RKO (cell line): ENCODE data around the gene DENND10.
A peak's percentile ranks its signal among the peaks of the same experiment; 100 is the strongest.
"Not testable (repeated sequence)": the region's sequence is repeated elsewhere in the genome, so short reads cannot be mapped to it uniquely, and the experiment has no call there.

Experiments used
- DNase-seq: peaks from one replicate; pipeline ENCODE4 v3.0.0-alpha.2; 2016; ENCODE audit warnings: low spot score

DENND10 gene

DNA sequence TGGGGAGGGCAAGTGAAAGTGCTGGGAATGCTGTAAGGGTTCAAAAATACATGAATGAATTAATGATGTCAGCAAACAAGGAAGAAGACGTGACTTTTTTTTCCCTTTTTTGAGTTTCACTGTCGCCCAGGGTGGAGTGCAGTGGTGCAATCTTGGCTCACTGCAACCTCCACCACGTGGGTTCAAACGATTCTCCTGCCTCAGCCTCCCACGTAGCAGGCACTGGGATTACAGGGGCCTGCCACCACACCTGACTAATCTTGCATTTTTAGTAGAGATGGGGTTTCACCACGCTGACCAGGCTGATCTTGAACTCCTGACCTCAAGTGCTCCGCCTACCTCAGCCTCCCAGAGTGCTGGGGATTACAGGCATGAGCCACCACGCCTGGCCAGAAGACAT lies 30.0 kb downstream of the DENND10 start:
- DNase-seq: no peak

DNA sequence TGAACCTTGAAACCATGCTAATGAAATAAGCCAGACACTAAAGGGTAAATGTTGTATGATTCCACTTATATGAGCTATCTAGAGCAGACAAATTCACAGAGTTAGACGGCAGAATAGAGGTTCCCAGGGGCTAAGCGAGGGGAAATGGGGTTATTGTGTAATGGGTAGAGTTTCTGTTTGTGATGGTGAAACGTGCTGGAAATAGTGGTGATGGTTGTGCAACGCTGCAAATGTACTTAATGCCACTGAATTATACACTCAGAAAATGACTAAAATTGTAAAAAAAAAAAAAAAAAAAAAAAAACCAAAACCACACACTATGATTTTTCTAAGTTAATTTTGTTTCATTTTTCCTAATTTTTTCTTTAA lies 31.6 kb downstream of the DENND10 start:
- no peak for DNase-seq

DNA sequence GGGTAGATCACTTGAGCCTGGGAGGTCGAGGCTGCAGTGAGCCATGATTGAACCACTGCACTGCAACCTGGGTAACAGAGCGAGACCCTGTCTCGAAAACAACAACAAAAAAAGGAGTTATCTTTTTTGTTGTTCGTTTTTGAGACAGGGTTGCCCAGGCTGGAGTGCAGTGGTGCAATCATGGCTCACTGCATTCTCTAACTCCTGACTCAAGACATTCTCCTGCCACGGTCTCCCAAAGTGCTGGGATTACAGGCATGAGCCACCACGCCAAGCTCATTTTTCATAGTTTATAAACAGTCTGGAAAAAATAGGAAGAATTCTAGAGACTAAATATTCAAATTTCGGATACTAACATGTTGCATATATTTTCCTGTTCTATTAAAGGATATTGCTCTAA lies 32.2 kb downstream of the DENND10 start:
- DNase-seq: no peak

DNA sequence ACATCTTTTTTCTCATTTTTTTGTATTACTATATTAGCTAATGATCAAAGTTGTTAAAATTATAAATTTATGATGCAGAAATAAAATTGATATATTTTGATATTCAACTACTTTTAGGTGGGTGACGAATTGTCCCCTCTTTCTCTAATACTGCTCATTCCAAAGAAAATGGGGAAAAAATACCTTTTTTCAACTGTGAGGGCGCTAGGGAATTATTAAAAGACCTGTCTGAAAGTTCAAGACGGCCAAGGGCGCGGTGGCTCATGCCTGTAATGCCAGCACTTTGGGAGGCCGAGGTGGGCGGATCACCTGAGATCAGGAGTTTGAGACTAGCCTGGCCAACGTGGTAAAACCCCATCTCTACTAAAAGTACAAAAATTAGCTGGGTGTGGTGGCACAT lies 34.0 kb downstream of the DENND10 start:
- not testable (repeated sequence) for DNase-seq

DNA sequence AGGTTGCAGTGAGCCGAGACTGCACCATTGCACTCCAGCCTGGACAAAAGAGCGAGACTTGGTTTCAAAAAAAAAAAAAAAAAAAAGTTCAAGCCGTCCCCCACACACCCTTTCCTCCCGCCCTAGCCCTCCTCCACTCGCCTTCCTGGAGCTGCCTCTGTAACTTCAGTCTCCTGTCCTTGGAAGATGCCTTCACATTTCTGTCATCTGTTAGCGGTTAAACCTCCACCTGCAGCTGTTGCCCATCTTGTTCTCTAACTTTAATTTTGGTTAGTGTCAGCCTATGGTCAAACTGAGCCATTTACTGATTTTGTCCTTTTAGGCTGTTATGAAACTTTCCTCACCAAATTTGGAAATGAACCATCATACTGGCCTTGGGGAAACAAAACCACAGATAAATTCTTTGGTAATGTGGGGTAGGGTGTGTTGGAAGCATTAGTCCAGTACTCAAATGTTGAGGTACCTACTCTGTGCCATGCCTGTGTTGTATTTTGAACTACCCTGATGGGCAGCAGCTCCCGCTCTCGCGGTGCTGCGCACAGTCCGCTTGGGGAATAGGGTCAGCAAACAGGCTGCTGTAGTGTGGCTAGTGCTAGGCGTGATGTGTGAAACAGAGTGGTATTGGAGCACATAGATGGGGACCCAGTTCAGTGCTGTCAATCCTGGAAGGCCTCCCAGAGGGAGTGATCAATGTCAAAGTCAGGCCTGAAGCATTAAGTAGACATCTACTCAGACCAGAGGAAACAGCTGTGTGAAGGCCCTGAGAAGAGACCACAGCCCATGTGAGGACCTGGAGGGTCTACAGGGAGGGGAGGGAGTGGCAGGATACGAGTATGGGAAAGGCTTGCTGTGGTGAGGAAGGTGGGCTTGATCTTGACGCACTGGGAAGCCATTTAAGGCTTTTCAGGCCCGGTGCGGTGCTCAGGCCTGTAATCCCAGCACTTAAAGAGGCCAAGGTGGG lies 34.7 kb downstream of the DENND10 start:
- DNase-seq: no peak

DNA sequence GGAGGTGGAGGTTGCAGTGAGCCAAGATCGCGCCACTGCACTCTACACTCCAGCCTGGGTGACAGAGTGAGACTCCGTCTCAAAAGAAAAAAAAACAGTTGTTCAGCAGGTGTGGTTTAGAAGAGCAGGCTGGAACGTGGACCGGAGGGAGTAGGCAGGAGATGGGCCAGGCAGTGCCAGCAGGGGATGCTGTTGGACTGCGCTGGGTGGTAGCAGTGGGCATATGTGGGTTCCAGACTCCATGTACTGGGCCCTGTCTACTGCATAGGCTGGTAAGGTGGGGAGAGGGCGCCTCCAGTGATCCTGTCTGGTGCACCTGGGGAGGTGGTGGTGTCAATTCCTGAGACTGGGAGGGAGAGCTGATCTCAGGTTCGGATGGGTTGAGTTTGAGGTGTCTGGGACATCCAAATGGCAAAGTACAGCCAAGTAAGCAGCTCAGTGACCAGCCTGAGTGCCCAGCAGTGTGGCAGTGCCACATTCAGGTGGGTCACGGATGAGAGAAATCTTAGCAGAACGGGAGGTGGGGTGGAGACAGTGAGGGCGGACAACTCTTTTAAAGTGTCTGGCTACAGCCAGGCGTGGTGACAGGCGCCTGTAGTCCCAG lies 35.7 kb downstream of the DENND10 start:
- no peak for DNase-seq

DNA sequence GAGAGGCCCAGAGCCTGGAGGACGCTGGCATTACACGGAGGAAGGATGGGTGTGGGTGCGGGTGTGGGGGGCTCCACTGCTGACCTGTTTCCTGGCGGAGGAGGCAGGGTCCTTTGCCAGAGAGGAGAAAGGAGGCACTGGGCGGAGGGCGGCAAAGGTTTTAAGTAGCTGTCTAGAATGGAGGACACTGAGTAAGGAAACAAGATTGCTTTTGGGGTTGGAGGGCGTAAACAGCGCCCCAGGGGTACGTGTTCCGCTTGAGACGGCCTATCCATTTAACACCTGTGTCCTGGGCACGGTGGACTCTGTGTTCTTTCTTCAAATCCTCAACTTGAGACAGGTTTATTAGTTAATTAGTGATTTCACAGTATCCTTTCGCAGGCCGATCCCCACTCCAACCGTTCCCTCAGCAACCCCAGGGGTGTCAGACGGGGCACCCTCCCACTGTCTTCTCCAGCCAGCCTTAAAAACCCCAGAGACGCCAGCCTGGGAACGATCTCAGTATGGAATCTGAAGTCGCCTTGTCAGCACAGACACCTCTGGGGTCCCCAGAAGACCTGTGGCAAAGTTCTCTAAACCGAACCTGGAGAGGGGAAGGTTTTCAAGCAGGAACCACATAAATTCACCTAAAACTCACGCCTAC lies 36.8 kb downstream of the DENND10 start:
- DNase-seq: no peak

DNA sequence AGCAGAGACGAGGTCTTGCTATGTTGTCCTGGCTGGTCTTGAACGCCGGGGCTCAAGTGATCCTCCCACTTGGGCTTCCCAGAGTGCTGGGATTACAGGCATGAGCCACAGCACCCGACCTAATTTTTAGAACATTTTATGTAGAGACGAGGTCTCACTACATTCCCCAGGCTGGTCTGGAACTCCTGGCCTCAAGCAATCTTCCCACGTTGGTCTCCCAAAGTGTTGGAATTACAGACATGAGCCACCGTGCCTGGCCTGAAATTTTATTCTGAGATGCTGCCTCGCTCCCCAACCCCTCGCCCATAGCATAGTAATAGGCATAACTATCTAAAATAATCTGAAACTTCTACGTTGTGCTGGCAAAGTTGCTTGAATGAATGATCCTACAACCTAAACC lies 39.7 kb downstream of the DENND10 start:
- DNase-seq: no peak

DNA sequence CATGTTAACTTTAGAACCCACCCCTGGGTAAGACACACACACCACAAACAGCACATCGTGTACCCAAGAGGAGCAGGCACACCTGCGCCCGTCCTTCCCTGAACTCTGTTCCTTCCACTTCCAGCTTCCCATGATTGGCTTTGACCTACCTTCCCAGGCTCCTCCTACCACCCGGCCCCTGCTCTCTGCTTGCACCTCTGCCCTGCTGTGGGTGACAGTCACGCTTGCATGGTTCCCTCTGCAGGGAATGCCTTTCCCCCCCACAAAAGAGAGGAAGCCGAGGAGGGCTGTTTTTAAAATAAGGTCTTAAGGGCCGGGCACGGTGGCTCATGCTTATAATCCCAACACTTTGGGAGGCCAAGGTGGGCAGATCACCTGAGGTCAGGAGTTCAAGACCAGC lies 45.2 kb downstream of the DENND10 start:
- DNase-seq: no peak

DNA sequence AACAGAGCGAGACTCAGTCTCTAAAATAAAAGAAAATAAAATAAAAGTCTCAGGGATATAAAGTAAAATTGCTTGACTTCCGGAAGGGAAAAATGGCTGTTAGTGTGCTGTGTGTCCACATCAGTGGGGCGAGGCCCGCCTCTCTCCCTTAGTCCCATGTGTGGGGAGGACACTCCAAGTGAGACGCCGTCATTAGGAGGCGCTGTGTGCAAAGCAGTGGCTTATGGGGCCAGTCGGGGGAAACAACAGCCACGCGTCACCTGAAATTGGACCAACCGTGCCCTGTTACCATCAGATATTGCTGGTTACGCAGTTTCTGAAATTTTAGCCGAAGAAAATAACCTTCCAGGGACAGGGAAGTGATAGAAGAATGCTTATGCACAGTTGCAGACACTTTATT lies 45.8 kb downstream of the DENND10 start:
- no peak for DNase-seq

DNA sequence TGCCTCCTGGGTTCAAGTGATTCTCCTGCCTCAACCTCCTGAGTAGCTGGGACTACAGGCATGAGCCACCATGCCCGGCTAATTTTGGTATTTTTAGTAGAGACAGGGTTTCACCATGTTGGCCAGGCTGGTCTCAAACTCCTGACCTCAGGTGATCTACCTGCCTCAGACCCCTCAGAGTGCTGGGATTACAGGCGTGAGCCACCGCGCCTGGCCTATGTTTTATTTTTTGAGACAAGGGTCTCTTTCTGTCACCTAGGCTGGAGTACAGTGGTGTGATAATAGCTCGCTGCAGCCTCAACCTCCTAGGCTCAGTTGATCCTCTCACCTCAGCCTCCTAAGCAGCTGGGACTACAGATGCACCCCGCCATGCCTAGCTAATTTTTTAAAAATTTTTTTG lies 47.7 kb downstream of the DENND10 start:
- DNase-seq: not testable (repeated sequence)

DNA sequence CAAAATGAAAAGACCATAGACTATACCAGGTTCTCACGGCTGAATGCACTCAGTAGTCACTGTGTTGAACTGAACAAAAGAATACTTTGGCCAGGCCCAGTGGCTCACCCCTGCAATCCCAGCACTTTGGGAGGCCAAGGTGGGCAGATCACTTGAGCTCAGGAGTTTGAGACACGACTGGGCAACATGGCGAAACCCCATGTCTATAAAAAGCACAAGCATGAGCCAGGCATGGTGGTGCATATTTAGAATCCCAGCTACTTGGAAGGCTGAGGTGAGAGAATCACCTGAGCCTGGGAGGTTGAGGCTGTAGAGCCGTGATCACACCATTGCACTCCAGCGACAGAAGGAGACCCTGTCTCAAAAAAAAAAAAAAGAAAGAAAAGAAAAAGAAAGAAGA lies 49.1 kb downstream of the DENND10 start:
- no peak for DNase-seq

DNA sequence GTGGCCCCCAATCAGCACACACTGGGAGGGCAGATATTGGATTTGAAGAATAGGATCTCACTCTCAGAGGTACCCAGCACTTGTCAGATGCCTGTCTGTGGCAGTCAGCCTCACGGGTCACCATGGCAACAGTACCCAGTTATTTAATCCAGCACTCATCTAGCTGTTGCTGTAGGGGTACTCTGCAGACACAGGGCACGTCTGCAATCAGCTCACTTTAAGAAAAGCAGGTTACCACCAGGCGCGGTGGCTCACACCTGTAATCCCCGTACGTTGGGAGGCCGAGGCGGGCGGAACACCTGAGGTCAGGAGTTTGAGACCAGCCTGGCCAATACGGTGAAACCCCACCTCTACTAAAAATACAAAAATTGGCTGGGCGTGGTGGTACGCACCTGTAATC lies 49.7 kb downstream of the DENND10 start:
- no peak for DNase-seq

DNA sequence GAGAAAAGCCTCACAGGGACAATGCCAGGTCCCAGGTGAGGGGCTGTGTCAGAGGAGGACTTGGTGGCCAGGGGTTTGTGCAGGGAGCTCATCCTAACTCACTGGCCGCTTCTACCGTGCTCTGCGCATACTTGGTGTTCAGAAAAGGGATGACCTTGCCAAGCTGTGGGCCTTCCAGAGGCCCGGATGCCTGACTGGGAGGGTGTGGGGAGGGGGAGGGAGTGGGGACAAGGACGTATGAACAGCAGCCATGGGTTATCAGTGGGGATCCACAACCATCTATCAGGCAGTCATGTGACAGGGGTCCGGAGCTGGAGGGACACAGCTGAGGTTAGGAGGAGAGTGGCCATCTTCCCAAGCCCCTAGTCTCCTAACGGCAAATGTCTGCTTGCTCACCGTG lies 55.4 kb downstream of the DENND10 start:
- no peak for DNase-seq

DNA sequence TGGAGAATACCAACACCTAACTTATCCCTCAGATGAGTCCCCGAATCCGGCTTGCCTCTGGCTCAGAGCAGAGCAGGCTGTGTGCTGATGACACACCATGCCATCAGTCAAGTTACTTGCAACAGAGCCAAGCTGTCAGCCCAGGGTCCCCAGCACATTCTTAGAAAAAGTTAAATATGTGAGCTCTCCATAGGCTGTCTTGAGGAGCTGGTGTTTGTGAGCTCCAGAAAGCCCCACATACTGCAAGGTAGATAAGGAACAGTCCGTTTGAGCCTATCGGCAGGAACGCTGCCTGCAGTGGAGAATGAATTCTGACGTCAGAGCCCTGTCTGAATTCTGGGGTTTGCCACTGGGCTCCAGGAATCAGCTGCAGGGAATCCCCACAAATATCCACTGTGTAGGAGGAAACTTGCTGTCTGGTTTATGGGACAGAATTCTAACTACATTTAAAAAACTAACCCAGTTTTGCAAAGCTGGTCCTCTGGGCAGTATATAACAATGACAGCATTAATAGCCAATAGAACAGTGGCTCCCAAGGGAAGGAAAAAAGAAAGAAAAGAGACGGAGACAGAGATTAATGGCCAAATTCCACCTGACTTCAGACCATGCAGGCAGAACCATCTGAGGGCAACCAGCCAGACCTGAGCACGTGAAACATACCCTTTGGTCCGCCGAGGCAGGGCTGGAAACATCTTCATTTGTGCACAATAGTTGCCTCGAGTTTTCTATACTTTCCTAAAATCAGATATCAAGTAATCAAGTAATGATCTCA lies 58.0 kb downstream of the DENND10 start:
- DNase-seq: peak; percentile 84

DNA sequence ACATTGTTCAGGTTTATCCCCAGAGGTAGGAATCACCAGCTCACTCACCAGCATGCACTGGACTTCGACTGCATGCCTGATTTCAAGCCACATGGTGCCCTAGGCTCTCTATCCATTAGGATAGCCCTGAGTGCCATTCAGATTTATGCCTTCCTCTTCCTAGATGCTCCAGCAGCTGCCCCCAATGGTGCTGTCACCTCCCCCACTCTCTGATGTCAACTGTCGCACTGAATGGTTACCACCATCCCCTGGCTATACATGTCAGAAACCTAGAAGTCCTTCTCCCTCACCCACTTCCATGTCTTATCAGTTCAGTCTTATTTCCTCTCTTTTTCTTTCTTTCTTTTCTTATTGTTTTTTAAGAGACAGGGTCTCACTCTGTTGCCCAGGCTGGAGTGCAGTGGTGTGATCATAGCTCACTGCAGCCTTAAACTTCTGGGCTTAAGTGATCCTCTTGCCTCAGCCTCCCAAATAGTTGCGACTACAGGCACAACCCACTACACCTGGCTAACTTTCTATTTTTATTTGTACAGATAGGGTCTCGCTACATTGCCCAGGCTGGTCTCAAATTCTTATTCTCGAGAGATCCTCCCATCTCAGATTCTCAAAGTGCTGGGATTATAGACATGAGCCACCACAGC lies 58.7 kb downstream of the DENND10 start:
- DNase-seq: no peak

DNA sequence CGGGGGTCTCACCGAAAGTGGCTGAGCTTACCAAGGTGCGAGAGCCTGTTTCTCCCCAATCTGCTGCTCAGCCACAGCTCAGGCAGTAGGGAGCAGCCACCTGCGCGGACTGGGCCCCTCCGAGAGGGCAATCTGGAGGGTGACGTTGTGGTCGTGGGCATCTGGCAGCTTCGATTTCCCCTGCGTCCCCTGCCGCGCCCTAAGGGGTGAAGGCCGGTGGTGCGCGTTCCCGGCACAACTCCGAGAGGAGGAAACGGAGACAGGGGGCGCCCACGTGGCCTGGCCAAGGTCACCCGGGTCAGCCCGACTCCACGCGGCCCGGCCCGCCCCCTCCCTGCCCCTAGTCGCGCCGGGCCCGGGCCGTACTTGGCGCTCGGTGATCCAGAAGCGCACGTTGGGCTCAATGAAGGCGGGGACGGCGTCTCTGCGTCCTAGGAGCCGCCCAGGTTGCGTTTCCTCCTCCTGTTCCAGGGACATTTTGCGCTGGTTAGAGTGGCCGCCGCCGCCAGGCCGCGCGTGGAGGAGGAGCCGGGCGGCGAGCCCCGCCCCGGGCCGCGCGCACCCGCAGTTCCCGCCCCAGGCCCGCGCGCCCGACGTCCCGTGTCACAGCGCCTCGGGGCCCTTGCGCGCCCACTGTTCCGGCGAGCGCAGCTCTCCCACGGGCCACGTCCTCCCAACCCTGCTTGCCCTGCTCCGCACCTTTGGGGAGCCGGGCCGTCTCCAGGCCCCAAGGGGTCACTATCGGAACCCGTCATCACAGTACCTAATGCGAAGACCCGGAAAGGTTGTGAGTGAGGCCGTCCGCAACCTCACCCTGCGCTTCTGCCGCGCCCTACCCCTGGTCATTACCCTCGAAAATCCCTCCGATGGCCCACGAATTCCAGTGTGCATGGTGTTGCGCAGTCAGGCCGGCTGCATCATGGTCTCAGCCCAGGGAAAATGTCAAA lies 61.5 kb downstream of the DENND10 start, which contains the start of gene SFXN4:
TSS of gene SFXN4 (minus strand) at position 544 of the 947 bp plus-strand sequence. CDS start at position 477, 67 bp downstream.
- DNase-seq: peak; percentile 80

DNA sequence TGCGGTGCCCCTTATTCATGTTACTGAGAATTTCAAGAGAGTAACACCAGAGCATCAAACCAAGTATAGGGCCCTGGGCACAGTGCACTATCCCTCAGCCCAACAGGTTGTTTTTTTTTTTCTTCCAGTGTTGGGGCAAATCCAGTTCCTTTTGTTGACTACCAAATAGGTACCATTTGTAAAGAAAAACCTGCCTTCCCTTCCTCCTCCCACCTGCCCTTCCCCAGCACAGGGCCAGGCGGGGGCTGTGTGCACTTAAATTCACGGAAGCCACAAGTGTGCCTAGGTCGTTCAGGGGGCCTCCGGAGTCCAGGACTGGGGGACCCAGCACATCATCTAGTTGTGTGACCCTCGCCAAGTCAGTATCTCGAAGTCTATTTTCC lies 62.2 kb downstream of the DENND10 start:
- no peak for DNase-seq

DNA sequence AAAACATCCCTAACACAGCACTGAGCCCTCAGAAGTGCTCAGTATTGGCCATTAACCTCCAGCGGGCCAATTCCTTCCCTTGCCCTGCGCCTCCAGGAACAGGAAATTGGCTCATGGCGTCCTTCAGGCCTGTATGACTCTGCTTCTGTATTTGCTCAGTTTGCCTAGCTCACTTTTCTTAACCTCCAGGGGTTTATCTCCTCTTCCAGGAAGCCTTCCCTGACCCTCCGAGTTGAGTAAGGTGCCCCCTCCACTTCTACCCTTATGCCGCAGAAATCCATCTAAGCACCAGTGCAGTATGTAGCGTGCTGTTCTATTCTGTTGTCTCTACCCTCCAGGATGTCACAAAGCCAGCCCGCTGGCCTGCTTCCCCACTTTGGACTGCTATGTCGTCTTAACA lies 62.7 kb downstream of the DENND10 start:
- no peak for DNase-seq

DNA sequence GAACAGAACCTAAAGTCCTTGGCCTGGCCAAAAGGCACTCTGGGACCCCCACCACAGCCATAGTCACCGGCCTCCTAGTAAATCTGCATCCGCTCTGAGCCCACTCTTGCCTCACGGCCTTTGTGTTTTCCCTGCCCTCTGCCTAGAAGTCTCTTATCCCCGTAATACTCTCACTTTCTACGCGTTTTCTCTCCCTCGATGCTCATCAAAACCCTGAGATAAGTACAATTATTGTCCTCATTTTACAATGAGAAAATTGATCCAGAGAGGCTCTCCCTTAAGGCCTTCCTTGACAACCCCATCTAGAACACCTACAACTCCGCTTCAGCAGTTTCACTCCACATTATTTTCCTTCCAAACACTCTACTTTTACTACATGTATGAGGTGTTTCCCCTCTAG lies 63.1 kb downstream of the DENND10 start:
- no peak for DNase-seq

DNA sequence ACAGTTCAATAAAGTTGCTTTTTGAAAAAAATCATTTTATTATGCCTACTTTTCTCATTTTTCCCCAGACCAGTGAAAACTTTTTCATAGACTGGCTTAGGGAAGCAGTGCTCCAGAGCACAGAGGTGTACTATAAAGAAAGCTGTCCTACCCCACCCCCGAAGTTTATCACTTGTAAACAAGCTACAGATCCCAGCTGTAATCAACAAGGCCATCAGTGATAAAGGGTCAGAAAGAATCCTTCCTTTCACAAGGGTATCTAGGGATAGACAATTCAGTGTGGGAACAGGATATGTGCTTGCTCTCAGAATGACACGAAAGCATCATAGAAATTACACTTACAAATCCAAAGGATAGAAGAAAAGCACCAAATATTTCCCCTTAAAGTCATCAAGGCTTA lies 70.2 kb downstream of the DENND10 start:
- no peak for DNase-seq
